ENCODE data around the gene STK26. TPM values are rescaled to one million over a fixed set of nuclear protein-coding genes. Genes with fewer than 3 reads are reported as not detected.
A peak's percentile ranks its signal among the peaks of the same experiment; 100 is the strongest.

The STK26 gene
- total and polyA plus RNA-seq, 2 of the 13 experiments (the other 11 are each of a cell fraction or from before 2014, with no cell fraction given), result 16.9 to 47.9 TPM

DNA sequence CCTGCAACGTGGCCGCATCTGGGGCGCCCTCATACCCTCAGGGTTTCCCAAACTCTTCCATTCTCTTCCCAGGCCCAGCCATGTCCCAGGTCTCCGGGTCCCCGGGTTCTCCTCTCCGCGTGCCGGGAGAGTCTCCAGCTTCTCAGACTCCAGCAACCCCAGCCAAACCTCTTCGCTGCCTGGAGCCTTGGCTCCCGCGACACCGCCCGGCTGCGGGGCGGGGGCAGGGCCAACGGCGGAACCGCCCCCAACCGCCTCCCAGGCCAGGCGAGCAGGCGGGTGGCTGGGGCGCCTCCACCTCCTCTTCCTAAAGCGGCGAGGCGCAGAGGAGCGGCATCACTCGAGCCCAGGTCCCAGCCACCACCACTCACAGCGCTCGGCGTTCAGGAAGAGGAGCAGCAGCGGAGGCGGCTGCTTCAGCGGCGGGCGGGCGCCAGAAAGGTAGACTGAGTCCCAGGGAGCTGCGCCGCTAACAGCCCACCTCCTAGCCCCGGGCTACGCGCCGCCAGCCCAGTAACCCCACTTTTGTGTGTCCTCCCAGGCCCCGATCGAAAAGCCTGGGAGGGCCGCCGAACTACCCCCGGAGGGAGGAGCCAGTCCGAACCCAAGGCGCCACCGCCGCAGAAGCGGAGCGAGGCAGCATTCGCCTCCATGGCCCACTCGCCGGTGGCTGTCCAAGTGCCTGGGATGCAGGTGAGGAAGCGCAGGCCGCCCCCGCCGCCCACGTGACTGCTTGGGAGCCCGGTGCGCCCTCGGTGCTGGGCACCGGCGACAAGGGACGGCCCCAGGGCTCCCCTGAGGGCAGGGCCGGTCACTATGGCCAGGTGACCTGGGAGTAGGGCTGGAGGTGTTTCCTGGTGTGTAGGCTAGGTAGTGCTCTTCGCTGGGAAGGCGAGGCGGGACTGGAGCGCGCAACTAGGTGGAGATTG, at the start of gene STK26 (continued):
- peak; percentile 43; the same call in 1 of the 2 replicates for TF ChIP-seq ZMAT3 (CRISPR knock-in tag; conservative IDR thresholded peaks at IDR 0.05)
- no peak for TF ChIP-seq ZNF260 (CRISPR knock-in tag; IDR thresholded peaks at IDR 0.05; ENCODE audit: borderline replicate concordance, low read depth)
- TF ChIP-seq ZNF841 (CRISPR knock-in tag; IDR thresholded peaks at IDR 0.05; ENCODE audit: borderline replicate concordance), result no peak
- TF ChIP-seq ZNF234 (CRISPR knock-in tag; conservative IDR thresholded peaks at IDR 0.05), result no peak
- no peak for TF ChIP-seq ZNF263 (CRISPR knock-in tag; IDR thresholded peaks at IDR 0.05)
- no peak for TF ChIP-seq BCL6 (CRISPR knock-in tag; IDR thresholded peaks at IDR 0.05)
- no peak for TF ChIP-seq ATM (IDR thresholded peaks at IDR 0.05; ENCODE audit: borderline replicate concordance)
- no peak for TF ChIP-seq DPF2 (CRISPR knock-in tag; IDR thresholded peaks at IDR 0.05; ENCODE audit: borderline replicate concordance, low read depth)
- no peak for TF ChIP-seq RAD21 (CRISPR knock-in tag; IDR thresholded peaks at IDR 0.05)
- TF ChIP-seq KMT2A (CRISPR knock-in tag; IDR thresholded peaks at IDR 0.05), result peak; percentile 63
- TF ChIP-seq, protein P1, sequence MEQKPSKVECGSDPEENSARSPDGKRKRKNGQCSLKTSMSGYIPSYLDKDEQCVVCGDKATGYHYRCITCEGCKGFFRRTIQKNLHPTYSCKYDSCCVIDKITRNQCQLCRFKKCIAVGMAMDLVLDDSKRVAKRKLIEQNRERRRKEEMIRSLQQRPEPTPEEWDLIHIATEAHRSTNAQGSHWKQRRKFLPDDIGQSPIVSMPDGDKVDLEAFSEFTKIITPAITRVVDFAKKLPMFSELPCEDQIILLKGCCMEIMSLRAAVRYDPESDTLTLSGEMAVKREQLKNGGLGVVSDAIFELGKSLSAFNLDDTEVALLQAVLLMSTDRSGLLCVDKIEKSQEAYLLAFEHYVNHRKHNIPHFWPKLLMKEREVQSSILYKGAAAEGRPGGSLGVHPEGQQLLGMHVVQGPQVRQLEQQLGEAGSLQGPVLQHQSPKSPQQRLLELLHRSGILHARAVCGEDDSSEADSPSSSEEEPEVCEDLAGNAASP (CRISPR knock-in tag; IDR thresholded peaks at IDR 0.05; ENCODE audit: borderline replicate concordance), result no peak
- no peak for TF ChIP-seq ZBTB42 (CRISPR knock-in tag; IDR thresholded peaks at IDR 0.05)
- no peak for TF ChIP-seq ZNF3 (CRISPR knock-in tag; IDR thresholded peaks at IDR 0.05)
- TF ChIP-seq ZNF549 (CRISPR knock-in tag; IDR thresholded peaks at IDR 0.05), result no peak
- TF ChIP-seq, protein P2, sequence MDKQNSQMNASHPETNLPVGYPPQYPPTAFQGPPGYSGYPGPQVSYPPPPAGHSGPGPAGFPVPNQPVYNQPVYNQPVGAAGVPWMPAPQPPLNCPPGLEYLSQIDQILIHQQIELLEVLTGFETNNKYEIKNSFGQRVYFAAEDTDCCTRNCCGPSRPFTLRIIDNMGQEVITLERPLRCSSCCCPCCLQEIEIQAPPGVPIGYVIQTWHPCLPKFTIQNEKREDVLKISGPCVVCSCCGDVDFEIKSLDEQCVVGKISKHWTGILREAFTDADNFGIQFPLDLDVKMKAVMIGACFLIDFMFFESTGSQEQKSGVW (CRISPR knock-in tag; IDR thresholded peaks at IDR 0.05; ENCODE audit: borderline replicate concordance), result no peak
- TF ChIP-seq ZNF17 (CRISPR knock-in tag; IDR thresholded peaks at IDR 0.05), result no peak
- TF ChIP-seq ZNF652 (CRISPR knock-in tag; IDR thresholded peaks at IDR 0.05; ENCODE audit: borderline replicate concordance, low read depth), result no peak
- no peak for TF ChIP-seq TRIM24 (CRISPR knock-in tag; IDR thresholded peaks at IDR 0.05)
- TF ChIP-seq SALL2 (CRISPR knock-in tag; IDR thresholded peaks at IDR 0.05), result no peak
- TF ChIP-seq ZNF292 (CRISPR knock-in tag; IDR thresholded peaks at IDR 0.05; ENCODE audit: borderline replicate concordance, low read depth), result peak; percentile 21; the same call in 1 of the 2 replicates
- TF ChIP-seq NCOA2 (CRISPR knock-in tag; IDR thresholded peaks at IDR 0.05), result no peak
- no peak for TF ChIP-seq PCBP1 (IDR thresholded peaks at IDR 0.05; ENCODE audit: borderline replicate concordance, low read depth, low read length)
- TF ChIP-seq, protein P3, sequence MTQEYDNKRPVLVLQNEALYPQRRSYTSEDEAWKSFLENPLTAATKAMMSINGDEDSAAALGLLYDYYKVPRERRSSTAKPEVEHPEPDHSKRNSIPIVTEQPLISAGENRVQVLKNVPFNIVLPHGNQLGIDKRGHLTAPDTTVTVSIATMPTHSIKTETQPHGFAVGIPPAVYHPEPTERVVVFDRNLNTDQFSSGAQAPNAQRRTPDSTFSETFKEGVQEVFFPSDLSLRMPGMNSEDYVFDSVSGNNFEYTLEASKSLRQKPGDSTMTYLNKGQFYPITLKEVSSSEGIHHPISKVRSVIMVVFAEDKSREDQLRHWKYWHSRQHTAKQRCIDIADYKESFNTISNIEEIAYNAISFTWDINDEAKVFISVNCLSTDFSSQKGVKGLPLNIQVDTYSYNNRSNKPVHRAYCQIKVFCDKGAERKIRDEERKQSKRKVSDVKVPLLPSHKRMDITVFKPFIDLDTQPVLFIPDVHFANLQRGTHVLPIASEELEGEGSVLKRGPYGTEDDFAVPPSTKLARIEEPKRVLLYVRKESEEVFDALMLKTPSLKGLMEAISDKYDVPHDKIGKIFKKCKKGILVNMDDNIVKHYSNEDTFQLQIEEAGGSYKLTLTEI (CRISPR knock-in tag; conservative IDR thresholded peaks at IDR 0.05), result no peak
